GM18498 (cell line): Measurements from ENCODE around the gene ARL4D.
"Not testable (repeated sequence)": the region's sequence is repeated elsewhere in the genome, so short reads cannot be mapped to it uniquely, and the experiment has no call there.

Experiments
- ATAC-seq: cut with Tn5 transposase; IDR thresholded peaks from one replicate; pipeline ENCODE4 v1.9.1; 2021; ENCODE audit warnings: mild to moderate bottlenecking, moderate library complexity; ENCODE audit not compliant: unreplicated experiment

ARL4D gene

GRCh38 chr17:43393944-43394482 lies 4.8 kb upstream of the ARL4D start:
- ATAC-seq = no peak

DNA sequence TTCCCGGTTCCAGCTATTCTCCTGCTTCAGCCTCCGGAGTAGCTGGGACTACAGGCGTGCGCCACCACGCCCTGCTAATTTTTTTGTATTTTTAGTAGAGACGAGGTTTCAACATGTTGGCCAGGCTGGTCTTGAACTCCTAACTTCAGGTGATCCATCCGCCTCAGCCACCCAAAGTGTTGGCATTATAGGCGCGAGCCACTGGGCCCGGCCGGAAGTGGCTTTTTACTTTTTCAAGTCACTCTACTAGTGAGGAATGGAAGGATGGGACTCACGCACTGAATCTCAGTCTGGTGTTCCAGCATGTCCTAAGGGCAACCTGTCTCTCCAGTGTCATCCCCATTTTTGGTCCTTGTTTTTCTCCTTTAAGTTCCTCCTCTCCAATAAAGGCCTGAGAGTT lies 4.1 kb upstream of the ARL4D start:
- not testable (repeated sequence) for ATAC-seq

DNA sequence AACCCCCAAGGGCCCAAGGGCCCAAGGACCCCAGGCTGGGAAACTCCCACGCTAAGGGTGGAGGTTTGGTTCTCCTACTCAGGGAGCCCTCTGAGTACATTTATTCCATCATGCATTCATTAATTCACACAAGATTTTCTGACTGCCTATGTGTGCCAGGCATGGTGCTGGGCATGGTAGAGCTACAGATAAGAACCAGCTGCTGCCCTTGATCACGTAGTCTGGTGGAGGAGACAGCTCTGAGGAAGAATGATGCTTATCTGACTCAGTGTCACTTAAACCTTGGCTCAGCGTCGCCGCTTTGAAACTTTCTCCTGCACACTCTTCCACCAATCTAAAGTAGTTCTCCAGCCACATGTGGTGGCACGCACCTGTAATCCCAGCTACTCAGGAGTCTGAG lies 3.6 kb upstream of the ARL4D start:
- no peak for ATAC-seq

DNA sequence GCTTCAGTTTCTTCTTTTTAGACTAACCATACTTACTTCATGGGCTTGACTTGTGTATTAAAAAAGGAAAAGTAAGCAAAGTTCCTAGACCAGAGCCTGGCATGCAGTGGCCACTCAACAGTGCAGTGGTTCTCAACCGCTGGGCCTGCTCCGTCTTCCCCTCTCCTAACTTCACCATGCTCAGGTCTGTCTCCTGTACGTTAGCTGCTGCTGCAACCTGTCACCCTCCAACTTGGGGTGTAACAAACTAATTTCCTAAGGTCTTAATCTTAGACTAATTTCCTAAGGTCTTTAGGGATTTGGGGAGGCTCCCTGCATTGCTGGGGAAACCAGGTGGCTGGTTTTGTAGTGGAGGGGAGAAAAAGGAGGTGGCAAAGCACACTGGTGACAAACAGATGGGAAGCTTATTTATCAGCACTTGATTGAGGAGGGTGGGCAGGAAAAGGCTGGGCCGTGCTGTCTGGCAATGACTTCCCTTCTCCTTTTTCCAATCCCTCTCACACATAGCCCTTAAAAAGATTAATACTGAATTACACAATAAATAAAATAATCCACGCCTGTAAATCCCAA lies 2.2 kb upstream of the ARL4D start:
- ATAC-seq = no peak

GRCh38 chr17:43399839-43400328 lies 1.1 kb downstream of the ARL4D start:
- ATAC-seq = no peak

- no peak for ATAC-seq
These were observed 2.3 kb downstream of the ARL4D start for GRCh38 chr17:43400943-43401717.

GRCh38 chr17:43402078-43402477 lies 3.3 kb downstream of the ARL4D start:
- no peak for ATAC-seq

- no peak for ATAC-seq
These were observed 3.8 kb downstream of the ARL4D start for GRCh38 chr17:43402567-43402966.

- ATAC-seq = no peak
These were observed 5.1 kb downstream of the ARL4D start for GRCh38 chr17:43403846-43404245.

DNA sequence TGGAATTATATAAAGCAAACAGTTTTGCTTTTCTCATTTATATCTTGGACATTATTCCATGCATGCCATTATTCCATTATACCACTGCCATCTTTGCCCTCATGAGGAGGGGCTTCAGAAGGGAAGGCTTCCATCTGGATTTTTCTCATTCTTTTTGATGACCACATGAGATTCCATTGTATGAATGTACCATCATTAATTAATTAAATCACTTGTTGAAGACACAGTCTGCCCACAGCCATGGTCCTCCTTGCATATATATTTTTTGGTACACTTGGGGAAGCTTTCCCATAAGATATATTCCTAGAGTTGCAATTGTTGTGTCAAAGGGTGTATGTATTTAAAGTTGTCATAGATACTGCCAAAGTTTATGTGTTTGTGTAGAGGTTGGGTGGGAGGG lies 7.1 kb downstream of the ARL4D start:
- no peak for ATAC-seq

- ATAC-seq = no peak
These were observed 8.2 kb downstream of the ARL4D start for GRCh38 chr17:43406676-43407645.

- ATAC-seq = no peak
These were observed 10.3 kb downstream of the ARL4D start for GRCh38 chr17:43409131-43409530.

GRCh38 chr17:43410557-43411368 lies 12.0 kb downstream of the ARL4D start:
- ATAC-seq = no peak

GRCh38 chr17:43411369-43411677 lies 12.5 kb downstream of the ARL4D start:
- ATAC-seq = no peak

- ATAC-seq = no peak
These were observed 13.0 kb downstream of the ARL4D start for GRCh38 chr17:43411749-43412148.

DNA sequence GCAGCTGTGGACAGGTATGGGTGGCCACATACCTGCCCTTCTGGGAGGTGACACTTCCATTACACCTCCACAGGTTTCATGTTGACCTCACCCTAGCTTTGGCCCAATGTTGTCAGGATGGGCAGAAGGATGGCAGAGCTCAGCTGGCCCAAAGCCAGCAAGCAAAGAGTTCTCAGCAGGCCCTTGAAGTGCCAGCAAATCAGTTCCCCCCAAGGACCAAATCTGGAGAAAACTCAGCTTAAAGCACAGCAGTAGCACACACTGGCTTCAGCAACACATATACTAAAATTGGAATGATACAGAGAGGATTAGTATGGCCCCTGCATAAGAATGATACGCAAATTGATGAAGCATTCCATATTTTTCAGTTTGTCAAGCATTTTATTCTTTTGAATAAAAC lies 13.4 kb downstream of the ARL4D start:
- no peak for ATAC-seq

DNA sequence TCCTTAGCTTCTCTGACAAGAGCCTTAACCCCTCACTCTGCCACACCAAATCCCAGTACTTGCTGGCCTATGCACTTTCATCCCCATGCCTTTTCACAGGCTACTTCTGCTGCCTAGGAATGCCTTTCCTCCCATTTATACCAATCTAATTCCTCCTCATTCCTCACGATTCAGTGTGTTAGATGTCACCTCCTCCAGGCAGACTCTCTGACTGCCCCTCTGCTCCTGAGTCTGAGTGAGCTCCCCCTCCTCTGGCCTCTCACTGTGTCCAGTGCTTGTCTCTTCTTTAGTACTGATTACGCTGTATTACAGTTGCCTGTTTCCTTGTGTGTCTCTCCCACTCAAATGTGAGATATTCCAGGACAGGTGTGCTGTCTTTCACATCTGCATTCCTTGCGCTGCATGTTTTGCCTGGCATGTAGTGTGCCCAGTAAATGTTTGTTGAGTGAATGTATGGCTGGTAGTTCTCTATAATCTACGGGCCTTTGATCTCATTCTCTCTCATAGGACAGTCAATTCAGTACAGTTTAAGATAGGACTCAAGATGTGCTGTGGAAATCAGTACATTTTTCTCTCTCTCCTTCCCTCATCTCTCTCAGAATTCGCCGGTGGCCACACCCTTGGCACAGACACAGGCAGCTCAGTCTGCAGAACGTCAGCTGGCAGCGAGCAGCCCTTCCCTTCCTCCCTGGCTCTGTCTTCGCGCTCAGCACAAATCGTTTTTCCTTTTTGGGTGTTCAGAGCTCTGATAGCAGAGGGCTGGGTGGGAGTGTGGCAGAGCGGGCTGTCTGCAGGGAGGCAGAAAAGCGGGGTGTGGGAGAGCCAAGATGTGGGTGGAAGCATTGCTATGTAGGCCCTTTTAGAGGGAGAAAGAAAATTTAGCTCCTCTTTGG lies 18.5 kb downstream of the ARL4D start:
- ATAC-seq = no peak

DNA sequence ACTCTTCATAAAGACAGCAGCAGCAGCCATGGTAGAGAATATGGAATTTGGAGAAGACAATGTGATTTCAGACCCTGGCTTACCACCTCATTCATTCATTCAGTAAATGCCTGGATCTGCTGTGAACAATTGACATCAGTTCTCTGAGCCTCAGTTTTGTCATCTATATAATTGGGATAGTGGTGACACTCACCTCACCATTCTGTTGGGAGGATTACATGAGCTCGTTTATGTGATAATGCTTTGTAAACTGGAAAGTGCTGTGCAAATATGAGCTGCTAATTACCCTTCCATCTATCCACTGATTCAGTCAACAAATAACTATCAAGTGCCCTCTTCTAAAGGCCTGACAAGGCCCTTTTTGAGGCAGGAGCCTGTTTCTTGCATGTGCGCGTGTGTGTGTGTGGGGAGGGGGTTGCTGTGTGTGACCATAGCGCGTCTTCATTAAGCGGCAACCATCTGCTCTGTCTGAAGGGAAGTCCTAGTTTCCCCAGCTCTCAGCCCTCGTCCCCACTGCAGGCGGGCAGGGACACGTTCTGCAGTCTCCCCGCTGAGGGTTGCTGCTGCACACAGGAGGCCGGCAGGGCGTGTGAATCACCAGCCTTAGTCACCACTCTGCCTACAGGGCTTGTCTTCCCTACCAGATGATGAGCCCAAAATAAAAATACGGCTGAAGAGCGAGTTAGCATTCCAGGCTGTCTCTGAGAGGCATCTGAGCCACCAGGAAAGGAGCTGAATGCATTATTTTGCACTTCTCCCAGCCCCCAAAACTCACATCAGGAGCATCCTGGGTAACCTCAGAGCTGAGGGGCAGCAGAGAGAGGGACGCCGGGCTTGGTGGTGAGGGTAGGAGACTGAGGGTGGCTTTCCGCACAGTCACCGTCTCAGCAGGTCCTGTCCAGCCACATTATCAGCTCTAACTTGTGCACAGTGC lies 19.9 kb downstream of the ARL4D start:
- ATAC-seq = no peak
